HFFc6 (cell line): ENCODE data around the gene OR51B4. TPM values are rescaled to one million over a fixed set of nuclear protein-coding genes. Genes with fewer than 3 reads are reported as not detected.
"Not testable (repeated sequence)": the region's sequence is repeated elsewhere in the genome, so short reads cannot be mapped to it uniquely, and the experiment has no call there.

Source experiments
- DNase-seq: peaks from one replicate; pipeline ENCODE4 v3.0.0-alpha.2; 2018
- H3K27ac Mint-ChIP-seq: 2 replicates; pipeline ENCODE4 v1.8.0; 2020; ENCODE audit warnings: mild to moderate bottlenecking, mixed read lengths
- H3K27me3 Mint-ChIP-seq: 2 replicates; pipeline ENCODE4 v1.8.0; 2021; ENCODE audit warnings: mild to moderate bottlenecking, moderate library complexity, mixed read lengths; ENCODE audit not compliant: insufficient read depth
- H3K36me3 Mint-ChIP-seq: 2 replicates; pipeline ENCODE4 v1.8.0; 2021; ENCODE audit warnings: low read depth, mixed read lengths
- H3K4me1 Mint-ChIP-seq: 2 replicates; pipeline ENCODE4 v1.8.0; 2020; ENCODE audit warnings: low read depth, mixed read lengths
- H3K4me3 Mint-ChIP-seq: 2 replicates; pipeline ENCODE4 v1.8.0; 2020; ENCODE audit warnings: mild to moderate bottlenecking, moderate library complexity, mixed read lengths
- H3K9me3 Mint-ChIP-seq: 2 replicates; pipeline ENCODE4 v1.8.0; 2020; ENCODE audit warnings: mild to moderate bottlenecking, mixed read lengths
- CTCF ChIP-seq: fragments of 200-600 bp; sonication (generic); IDR thresholded peaks from 2 replicates; pipeline ENCODE4 v1.5.0; 2021; ENCODE audit warnings: antibody characterized with exemption, mild to moderate bottlenecking
- total RNA-seq, 6 experiments: library from RNA; stranded (reverse); fragmentation: NEBNext Ultra II Directional; extraction: Animal tissue kit (Norgen Biotek cat#: 25700); gene quantifications; 2 replicates in 1 of 6; 3 replicates in 5 of 6; pipeline ENCODE4 v1.2.3, GENCODE V29; 2021

Gene OR51B4
- total RNA-seq, 6 experiments from 2014 or later: not detected

GRCh38 chr11:5317292-5317691 is 15.5 kb upstream of the OR51B4 start:
- peak; percentile 27; the same call in 1 of the 2 replicates for TF ChIP-seq CTCF
- H3K4me1 Mint-ChIP-seq: peaks cover 27% of the 10 kb centered on the region
- H3K4me3 Mint-ChIP-seq: no peak overlapping the region
- no peak for DNase-seq
- H3K9me3 Mint-ChIP-seq: no peaks in the 10 kb centered on the region; the same call in 1 of the 2 replicates
- no peak overlapping the region for H3K27ac Mint-ChIP-seq
- no peaks in the 10 kb centered on the region for H3K27me3 Mint-ChIP-seq
- peaks cover 4% of the 10 kb centered on the region; the same call in 1 of the 2 replicates for H3K36me3 Mint-ChIP-seq

- H3K27me3 Mint-ChIP-seq, H3K9me3 Mint-ChIP-seq, DNase-seq, H3K27ac Mint-ChIP-seq, H3K4me3 Mint-ChIP-seq, H3K36me3 Mint-ChIP-seq: not testable (repeated sequence)
- H3K4me1 Mint-ChIP-seq: peaks cover 27% of the 10 kb centered on the region
Measured at GRCh38 chr11:5313326-5314023, 11.7 kb upstream of the OR51B4 start.

- DNase-seq: no peak
- no peaks in the 10 kb centered on the region for H3K27me3 Mint-ChIP-seq
- no peak overlapping the region for H3K4me3 Mint-ChIP-seq
- no peak for TF ChIP-seq CTCF
- peaks cover 4% of the 10 kb centered on the region; the same call in 1 of the 2 replicates for H3K36me3 Mint-ChIP-seq
- no peaks in the 10 kb centered on the region; the same call in 1 of the 2 replicates for H3K9me3 Mint-ChIP-seq
- no peak overlapping the region for H3K27ac Mint-ChIP-seq
- H3K4me1 Mint-ChIP-seq: peaks cover 23% of the 10 kb centered on the region
Measured at GRCh38 chr11:5310423-5310822, 8.7 kb upstream of the OR51B4 start.

- peaks cover 20% of the 10 kb centered on the region for H3K4me1 Mint-ChIP-seq
- no peak overlapping the region for H3K27ac Mint-ChIP-seq
- TF ChIP-seq CTCF: no peak
- no peak overlapping the region for H3K4me3 Mint-ChIP-seq
- no peaks in the 10 kb centered on the region for H3K27me3 Mint-ChIP-seq
- H3K36me3 Mint-ChIP-seq: no peaks in the 10 kb centered on the region
- no peak for DNase-seq
- no peaks in the 10 kb centered on the region for H3K9me3 Mint-ChIP-seq
Measured at GRCh38 chr11:5307256-5308019, 5.7 kb upstream of the OR51B4 start.

- Mint-ChIP-seq H3K36me3 (no peaks in the 10 kb centered on the region), H3K9me3 (no peaks in the 10 kb centered on the region), H3K4me1 (peaks cover 37% of the 10 kb centered on the region), H3K27me3 (no peaks in the 10 kb centered on the region), H3K4me3 (no peak overlapping the region), H3K27ac (peak overlapping the region; percentile 42)
- no peak for TF ChIP-seq CTCF
- no peak for DNase-seq
Measured at GRCh38 chr11:5304046-5304445, 2.3 kb upstream of the OR51B4 start.

- no peak for TF ChIP-seq CTCF
- Mint-ChIP-seq H3K4me3 (no peak overlapping the region), H3K9me3 (no peaks in the 10 kb centered on the region), H3K36me3 (no peaks in the 10 kb centered on the region), H3K4me1 (peaks cover 37% of the 10 kb centered on the region), H3K27ac (no peak overlapping the region), H3K27me3 (no peaks in the 10 kb centered on the region)
- DNase-seq: no peak
Measured at GRCh38 chr11:5303626-5304025, 1.9 kb upstream of the OR51B4 start.
